K562 (cell line): ENCODE results near the gene MYL9. TPM values are rescaled to one million over a fixed set of nuclear protein-coding genes. Genes with fewer than 3 reads are reported as not detected.

Experiments
- ARID1B ChIP-seq: fragments of 450-650 bp; IDR thresholded peaks from 2 replicates; pipeline ENCODE4 v1.6.1; 2016; ENCODE audit warnings: antibody characterized with exemption, mild to moderate bottlenecking, inconsistent platforms
- JUN ChIP-seq, 2 experiments: sonication (generic) in 1 of 2; formaldehyde crosslinking in 1 of 2; IDR thresholded peaks; 2 replicates each; pipeline versions ENCODE4 v1.6.1 to v1.8.0; 2012 to 2022; ENCODE audit warnings: borderline replicate concordance in 2 of 2, mild to moderate bottlenecking in 2 of 2, improper control_type of control experiment in 1 of 2, low read depth in 1 of 2, low read length in 1 of 2, missing genetic modification reagents in 1 of 2
- JUND ChIP-seq, 2 experiments: IDR thresholded peaks; 2 replicates in 1 of 2; 3 replicates in 1 of 2; pipeline ENCODE4 v1.6.1; 2011; ENCODE audit warnings: borderline replicate concordance in 2 of 2, low read depth in 2 of 2, low read length in 2 of 2, improper control_type of control experiment in 1 of 2, missing biosample characterization in 1 of 2, missing genetic modification characterization in 1 of 2, missing genetic modification reagents in 1 of 2
- TEAD4 ChIP-seq, 2 experiments: sonication (generic) in 1 of 2; formaldehyde crosslinking in 1 of 2; IDR thresholded peaks; 2 replicates each; pipeline versions ENCODE4 v1.6.1 to v1.8.0; 2012 to 2022; ENCODE audit warnings: borderline replicate concordance in 1 of 2, inconsistent platforms in 1 of 2, low read length in 1 of 2, mild to moderate bottlenecking in 1 of 2, missing genetic modification reagents in 1 of 2
- ZKSCAN3 ChIP-seq: fragments of 250-450 bp; sonication (Bioruptor Pico); IDR thresholded peaks from 2 replicates; pipeline ENCODE4 v1.4.0; 2020
- polyA plus RNA-seq, 8 experiments: library from polyadenylated mRNA; depleted of rRNA in 4 of 8; stranded (reverse) in 5 of 8; unstranded in 3 of 8; fragments of >200 nt; fragmentation: Nextera tagmentation in 2 of 8; fragmentation: Illumina TruSeq in 1 of 8; extraction: Ambion mirVana in 2 of 8; extraction: Trizol in 1 of 8; gene quantifications; 2 replicates each; pipeline versions ENCODE4 v1.2.1 to v1.2.3, GENCODE V29; 2011 to 2014; ENCODE audit warnings: inconsistent platforms in 1 of 8, missing spikeins in 1 of 8
- total RNA-seq, 7 experiments: library from RNA; depleted of rRNA in 6 of 7; stranded (reverse); fragments of >200 nt in 6 of 7; fragmentation: Illumina TruSeq in 2 of 7; extraction: Trizol in 2 of 7; gene quantifications; 2 replicates each; pipeline versions ENCODE4 v1.2.1 to v1.2.3, GENCODE V29; 2011 to 2021; ENCODE audit warnings: low replicate concordance in 1 of 7
- TF ChIP-seq, protein P1 (sequence below): IDR thresholded peaks from 2 replicates; pipeline ENCODE4 v1.6.1; 2011; ENCODE audit warnings: borderline replicate concordance, low read depth, mild to moderate bottlenecking, moderate library complexity, low read length; ENCODE audit not compliant: insufficient read depth, poor library complexity, severe bottlenecking
- TF ChIP-seq, protein P2 (sequence below): IDR thresholded peaks from 2 replicates; pipeline ENCODE4 v1.6.1; 2016; ENCODE audit warnings: missing genetic modification characterization, missing compliant biosample characterization

Gene MYL9
- total and polyA plus RNA-seq, 9 of the 15 experiments (the other 6 are each of a cell fraction or from before 2014, with no cell fraction given), result 0.11 to 3.2 (median 0.81) TPM; not detected in 1

DNA sequence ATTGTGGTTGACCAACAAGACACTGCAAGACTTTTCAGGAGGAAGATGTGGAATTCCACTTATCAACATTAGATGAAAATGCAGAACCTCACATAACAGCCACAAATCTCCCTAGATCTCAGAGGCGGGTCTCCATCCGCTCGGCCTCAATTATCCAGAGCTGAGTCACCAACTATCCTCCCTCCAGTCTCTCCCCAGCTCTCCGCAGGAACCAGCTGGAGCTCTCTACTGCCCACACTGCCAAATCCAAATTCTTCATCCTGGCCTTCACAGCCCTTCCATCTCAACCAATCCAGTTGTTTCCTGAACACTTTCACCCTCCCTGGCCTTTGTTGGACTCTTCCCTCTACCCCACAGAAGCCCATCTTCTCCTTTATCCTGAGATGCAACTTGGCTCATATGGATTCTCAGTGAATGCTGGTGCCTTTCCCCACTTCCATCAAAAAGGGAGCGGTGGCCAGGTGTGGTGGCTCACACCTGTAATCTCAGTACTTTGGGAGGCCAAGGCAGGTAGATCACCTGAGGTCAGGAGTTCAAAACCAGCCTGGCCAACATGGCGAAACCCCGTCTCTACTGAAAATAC is 28.6 kb downstream of the MYL9 start (continued):
- TF ChIP-seq, protein P1, sequence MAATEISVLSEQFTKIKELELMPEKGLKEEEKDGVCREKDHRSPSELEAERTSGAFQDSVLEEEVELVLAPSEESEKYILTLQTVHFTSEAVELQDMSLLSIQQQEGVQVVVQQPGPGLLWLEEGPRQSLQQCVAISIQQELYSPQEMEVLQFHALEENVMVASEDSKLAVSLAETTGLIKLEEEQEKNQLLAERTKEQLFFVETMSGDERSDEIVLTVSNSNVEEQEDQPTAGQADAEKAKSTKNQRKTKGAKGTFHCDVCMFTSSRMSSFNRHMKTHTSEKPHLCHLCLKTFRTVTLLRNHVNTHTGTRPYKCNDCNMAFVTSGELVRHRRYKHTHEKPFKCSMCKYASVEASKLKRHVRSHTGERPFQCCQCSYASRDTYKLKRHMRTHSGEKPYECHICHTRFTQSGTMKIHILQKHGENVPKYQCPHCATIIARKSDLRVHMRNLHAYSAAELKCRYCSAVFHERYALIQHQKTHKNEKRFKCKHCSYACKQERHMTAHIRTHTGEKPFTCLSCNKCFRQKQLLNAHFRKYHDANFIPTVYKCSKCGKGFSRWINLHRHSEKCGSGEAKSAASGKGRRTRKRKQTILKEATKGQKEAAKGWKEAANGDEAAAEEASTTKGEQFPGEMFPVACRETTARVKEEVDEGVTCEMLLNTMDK, result no peak
- TF ChIP-seq, protein P2, sequence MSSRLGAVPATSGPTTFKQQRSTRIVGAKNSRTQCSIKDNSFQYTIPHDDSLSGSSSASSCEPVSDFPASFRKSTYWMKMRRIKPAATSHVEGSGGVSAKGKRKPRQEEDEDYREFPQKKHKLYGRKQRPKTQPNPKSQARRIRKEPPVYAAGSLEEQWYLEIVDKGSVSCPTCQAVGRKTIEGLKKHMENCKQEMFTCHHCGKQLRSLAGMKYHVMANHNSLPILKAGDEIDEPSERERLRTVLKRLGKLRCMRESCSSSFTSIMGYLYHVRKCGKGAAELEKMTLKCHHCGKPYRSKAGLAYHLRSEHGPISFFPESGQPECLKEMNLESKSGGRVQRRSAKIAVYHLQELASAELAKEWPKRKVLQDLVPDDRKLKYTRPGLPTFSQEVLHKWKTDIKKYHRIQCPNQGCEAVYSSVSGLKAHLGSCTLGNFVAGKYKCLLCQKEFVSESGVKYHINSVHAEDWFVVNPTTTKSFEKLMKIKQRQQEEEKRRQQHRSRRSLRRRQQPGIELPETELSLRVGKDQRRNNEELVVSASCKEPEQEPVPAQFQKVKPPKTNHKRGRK (tag), result no peak
- TF ChIP-seq ZKSCAN3 (CRISPR knock-in tag) (no peak), TEAD4 (IDR thresholded peaks at IDR 0.05; ENCODE audit: low read length) (peak; percentile 43; the same call in 1 of the 2 replicates), TEAD4 (CRISPR knock-in tag; IDR thresholded peaks at IDR 0.05; ENCODE audit: borderline replicate concordance) (no peak), JUND (IDR thresholded peaks at IDR 0.05; ENCODE audit: borderline replicate concordance, low read depth, low read length) (peak; percentile 87), JUND (tag; IDR thresholded peaks at IDR 0.05; ENCODE audit: borderline replicate concordance, low read depth, low read length) (peak; percentile 85; the same call in 1 of the 3 replicates), JUN (IDR thresholded peaks at IDR 0.05; ENCODE audit: borderline replicate concordance, low read depth, low read length) (peak; percentile 73), JUN (CRISPR knock-in tag; IDR thresholded peaks at IDR 0.05; ENCODE audit: borderline replicate concordance) (no peak), ARID1B (peak; percentile 61)
